ENCODE measurements around the gene FAM53A.
"Not testable (repeated sequence)": the region's sequence is repeated elsewhere in the genome, so short reads cannot be mapped to it uniquely, and the experiment has no call there.

Gene FAM53A

DNA sequence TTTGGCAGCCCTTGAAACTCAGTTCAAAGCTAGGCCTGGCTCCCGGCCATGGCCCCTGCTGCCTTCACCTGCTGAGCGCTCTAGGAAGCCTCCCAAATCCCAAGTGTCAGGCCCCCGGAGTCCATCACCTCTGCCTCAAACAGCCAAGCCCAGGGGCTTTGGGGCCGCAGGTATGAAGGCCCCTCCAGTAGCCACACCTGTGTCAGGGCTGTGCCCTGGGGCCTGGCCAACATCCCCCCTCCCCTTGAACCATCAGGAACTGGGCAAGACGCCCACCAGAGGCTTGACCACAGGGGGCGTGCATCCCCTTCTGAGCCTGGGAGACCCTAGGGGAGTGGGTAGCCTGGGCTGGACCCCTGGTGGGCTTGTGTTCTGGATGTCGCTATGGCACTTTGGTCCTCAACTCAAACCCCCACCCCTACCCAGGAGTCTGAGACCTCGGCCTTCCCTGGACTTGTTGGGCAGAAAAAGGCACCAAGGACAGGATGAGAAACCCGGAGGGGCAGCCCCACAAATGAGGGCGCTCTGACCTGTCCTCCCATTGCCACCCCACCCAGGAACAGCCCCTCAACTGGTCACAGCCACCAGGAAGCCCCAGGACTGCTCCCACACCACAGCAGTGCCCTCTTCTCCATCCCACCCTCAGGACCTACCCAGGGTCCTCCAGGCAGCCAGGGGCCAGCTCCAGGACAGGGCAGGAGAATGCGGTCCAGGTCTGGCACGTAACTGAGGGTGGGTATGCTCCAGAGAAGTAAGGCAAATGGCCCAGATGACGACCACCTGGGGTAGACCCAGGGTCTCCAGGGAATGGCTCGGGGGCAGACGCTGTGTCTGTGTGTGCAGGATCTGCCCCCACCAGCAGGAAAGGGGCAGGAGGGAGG, 32.2 kb upstream of the FAM53A start:
- DNase-seq, result no peak

GRCh38 chr4:1715002-1715758, 31.1 kb upstream of the FAM53A start:
- DNase-seq, result no peak

- no peak for DNase-seq
Measured at GRCh38 chr4:1714303-1715001, 30.3 kb upstream of the FAM53A start.

- DNase-seq, result no peak
Measured at GRCh38 chr4:1713003-1713851, 29.1 kb upstream of the FAM53A start.

DNA sequence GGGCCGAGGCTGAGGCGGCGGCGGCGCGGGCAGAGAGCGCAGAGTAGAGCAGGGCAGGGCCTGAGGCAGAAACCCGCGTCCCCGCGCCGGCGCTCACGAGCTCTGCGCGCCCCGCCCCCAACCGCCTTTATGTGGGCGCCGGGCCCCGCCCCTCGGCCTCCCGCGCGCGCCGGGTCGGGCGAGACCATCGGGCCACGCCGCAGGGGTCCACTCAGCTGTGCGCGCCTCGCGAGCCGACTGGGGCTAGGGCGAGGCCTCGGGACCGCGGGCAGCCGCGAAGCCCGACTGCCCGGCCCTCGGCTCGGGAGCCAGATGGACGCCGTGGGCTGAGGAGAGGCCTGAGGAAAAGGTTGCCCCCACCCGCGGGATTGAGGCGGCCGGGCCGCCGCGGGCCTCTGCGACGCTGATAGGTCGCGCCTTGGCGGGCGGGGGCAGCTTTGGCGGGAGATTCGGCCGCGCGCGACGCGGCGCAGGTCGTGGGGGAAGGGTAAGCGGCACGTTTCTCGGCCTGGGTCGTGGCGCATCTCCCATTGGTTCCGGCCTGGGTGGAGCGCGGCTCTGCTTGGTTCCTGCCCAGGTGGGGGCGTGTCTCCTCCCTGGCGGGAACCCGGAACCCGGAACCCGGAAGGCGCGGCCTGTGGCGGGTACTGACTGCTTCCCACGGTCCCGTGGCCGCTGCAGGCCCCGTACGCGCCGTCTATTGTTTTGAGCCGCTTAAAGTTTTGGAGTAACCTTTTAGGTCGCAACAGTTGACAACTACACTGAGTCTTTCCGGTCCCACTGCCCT, 28.3 kb upstream of the FAM53A start, which contains the start of gene SLBP:
Gene SLBP, minus strand, starts transcription at position 104 of the 787 bp plus-strand sequence. CDS start 131 bp downstream, outside the sequence.
- peak; percentile 98 for DNase-seq

DNA sequence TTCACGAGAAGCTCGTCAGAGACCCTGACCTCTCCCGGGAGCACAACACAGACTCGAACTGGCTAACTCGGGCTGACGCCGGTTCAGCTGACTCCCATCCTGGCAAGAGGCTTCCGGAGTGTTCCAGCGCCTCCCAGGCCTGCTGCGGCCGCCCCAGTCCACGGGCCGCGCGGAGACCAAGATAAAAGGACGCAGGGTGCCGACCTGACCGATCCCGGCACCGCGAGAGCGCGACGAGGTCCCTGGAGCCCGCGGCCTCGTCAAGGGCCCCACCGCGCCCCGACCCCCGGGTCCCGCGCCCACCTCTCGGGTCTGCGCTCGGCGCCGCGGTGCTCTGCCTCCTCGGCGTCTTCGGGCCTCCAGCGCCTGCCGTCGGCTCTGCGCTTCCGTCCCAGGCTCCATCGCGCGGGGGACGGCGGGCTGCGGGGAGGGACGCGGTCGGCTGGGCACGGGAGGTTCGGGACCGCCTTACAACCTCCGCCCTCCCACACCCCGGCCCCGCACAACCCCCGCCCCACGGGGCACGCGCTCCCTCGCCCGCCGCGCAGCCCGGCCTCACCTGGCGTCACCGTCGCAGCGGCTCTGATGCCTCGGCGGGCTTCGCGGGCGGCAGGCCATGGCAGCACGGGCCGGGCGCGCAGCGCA, 27.6 kb upstream of the FAM53A start:
- DNase-seq, result no peak

DNA sequence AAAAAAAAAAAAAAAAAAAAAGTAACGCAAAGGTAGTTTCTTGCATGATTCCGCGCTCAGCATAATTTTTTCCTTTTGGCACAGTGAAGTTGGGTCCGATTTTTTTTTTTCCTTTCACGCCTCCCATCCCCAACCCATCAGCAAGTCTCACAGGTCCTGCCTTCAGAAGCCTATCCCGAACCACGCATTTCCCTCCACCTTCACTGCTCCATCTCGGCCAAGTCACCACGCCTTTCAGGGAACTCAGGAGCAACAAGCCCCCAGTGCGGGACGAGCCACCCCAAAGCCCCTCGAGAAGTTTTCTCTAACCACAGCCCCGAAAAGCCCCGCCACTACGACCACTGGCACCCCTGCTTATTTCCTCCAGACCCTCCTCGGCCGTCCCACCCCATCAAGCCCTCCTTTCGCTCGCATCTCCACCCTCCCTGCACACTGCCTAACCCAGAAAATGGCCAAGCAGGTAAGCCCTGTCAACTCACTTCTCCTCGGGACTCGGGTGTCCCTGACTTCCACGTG, 27.0 kb upstream of the FAM53A start:
- no peak for DNase-seq

DNA sequence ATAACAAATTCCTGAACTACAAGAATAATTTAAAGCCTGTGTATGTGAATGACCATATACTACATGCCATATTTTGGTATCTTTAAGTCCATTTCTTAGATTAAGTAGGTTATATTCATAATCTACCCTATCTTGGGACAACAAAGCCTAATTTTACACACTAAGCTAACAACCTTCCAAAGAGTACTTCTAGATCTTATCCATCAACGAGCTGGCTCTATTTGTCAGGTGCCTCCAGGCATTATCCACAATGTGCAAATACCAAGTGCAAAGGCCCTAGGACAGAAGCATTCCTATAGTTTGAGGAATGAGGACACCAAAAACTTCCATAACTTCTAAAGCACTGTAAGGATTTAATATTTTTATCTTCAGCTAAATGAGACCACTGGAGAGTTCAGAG, 24.5 kb upstream of the FAM53A start:
- no peak for DNase-seq

DNA sequence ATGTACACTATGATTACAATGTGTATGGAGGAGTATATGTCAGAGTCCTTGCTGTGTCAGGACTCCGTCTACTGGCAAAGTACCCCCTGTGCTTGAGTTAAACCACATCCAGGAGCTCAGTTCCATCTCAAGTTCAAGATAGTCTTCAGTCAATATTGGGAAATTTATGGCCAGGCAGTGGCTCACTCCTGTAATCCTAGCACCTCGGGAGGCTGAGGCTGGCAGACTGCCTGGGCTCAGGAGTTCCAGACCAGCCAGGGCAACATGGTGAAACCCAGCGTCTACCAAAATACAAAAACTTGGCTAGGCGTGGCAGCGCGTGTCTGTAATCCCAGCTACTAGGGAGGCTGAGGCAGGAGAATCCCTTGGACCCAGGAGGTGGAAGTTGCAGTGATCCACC, 22.2 kb upstream of the FAM53A start:
- no peak for DNase-seq

DNA sequence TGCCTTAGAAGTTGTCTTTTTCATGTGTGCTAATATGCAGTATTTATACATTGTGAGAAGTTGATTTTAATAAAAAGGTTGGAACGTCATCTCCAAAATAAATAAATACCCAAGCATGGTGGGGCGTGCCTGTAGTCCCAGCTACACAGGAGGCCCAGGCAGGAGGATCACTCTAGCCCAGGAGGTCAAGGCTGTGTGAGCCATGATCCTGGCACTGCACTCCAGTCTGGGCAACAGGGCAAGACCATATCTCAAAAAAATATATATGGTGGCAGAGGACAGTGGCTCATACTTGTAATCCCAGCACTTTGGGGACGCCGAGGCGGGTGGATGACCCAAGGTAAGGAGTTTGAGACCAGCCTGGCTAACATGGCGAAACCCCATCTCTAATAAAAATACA, 21.6 kb upstream of the FAM53A start:
- no peak for DNase-seq

DNA sequence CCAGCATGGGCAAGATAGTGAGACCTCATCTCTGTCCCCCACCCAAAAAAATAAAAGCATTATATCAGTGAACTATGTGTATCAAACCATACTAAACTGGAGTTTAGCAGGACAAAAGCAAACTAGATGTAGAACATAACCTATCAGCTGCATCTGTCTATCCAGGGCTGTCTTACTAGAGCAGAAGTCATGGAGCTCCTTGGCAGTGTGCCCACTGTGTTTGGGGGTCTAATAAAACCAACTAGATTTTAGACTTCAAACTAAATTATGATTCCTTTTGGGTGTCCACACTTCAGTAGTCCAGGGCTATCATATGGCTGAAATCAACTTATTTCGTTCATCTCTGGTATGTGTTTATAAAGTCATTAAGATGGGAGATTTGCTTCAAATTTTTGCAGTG, 19.8 kb upstream of the FAM53A start:
- DNase-seq, result no peak

DNA sequence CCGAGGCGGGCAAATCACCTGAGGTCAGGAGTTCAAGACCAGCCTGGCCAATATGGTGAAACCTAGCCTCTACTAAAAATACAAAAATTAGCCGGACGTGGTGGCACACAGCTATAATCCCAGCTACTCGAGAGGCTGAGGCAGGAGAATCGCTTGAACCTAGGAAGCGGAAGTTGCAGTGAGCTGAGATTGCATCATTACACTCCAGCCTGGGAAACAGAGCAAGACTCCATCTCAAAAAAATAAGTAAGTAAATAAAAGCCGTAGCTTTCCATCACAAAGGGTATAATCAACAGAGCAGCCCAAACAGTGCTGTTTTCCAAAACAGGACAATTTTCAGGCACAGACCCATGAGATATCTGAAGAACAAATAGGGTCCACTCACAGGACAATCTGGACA, 17.6 kb upstream of the FAM53A start:
- DNase-seq, result not testable (repeated sequence)

- DNase-seq, result no peak
Measured at GRCh38 chr4:1695913-1696312, 11.8 kb upstream of the FAM53A start.

GRCh38 chr4:1693131-1693896, 9.2 kb upstream of the FAM53A start:
- DNase-seq, result peak; percentile 74

DNA sequence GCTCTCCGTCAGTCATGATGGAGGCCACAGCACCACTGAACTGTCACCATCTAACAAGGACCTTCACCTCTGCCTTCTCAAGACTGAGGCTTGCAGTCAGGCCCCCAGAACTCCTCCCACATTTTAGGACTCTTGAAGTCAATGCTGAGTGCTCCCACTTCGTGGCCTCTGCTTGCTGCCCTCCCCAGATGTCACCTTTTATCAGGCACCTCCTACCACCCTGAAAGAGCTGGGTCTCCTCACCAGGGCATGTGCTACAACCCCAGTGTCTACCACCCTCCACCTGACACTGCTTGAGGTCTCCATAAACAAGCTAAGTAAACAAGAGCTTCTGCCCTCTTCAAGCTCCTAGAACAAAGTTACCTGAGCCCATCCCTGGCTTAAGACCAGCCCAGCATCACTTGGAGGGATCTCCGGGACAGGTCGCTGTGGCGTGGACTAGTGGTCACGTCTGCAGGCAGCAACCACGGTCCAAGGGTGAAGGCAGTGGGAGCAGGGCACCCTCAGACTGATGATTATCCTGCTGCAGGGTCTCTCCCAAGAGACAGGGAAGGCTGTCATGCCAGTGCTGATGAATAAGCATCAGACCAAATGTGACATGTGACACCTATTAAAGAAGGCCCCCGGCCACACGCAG, 7.7 kb upstream of the FAM53A start:
- DNase-seq, result no peak

DNA sequence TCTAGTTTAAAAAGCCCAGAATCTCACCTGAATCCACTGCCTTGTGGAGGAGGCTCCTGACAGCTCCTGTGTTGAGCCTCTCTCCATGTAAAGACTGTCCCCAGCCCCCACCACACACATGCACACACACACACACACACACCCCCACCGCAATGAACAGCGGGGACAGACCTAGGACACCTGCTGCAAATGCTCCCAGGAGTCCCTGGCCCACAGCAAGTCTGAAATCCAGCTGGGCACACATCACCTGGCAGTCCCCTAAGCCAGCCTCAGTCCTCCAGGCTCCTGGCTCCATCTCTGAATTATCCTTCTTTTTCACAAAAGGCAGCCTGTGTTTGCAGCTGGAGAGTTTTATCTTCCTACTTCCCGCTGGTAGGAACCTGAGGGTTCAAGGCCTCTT, 6.6 kb upstream of the FAM53A start:
- DNase-seq, result no peak

DNA sequence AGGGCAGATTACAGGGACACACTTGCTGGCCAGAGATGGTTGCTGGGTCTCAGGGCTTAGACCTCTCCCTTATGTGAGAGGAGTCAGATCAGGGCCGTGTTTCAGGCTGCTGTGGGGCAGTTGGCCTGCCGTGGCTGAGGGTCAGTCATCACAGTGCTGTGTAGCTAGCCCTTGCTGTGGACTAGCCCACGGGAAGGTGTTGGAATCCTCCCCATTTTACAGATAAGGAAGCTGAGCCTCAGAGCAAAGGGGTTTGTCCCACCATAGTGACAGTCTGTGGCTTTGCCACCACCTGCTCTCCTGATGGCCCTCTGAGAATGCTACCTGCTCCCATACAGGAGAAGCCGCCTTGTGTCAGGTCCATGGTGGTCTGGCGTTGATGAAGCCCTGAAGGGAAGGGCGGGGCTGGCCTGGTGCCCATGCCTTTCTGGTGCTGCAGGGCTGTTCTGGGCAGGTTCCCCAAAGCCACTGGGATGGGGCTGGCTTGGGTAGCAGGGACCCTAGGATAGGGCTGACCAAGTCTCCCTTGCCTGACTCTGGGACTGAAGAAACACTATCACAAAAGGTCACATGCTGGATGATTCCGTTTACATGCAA, 2.4 kb upstream of the FAM53A start:
- DNase-seq, result no peak

GRCh38 chr4:1685235-1686150, 1.4 kb upstream of the FAM53A start:
- no peak for DNase-seq

Measured in activated CD4-positive, alpha-beta T cell treated with anti-CD3 and anti-CD28 coated beads for 1 hour (primary cell).